Measurements from ENCODE around the gene RASIP1. TPM values are rescaled to one million over a fixed set of nuclear protein-coding genes. Genes with fewer than 3 reads are reported as not detected.

Gene RASIP1
- total and polyA plus RNA-seq, 4 donors: 2.9 to 11.9 (median 10.0) TPM

GRCh38 chr19:48735031-48735615 lies 5.3 kb downstream of the RASIP1 start:
- peak in 1 of 6 donors; percentile 68 for DNase-seq (ENCODE audit: low read depth in 4 of 6, low spot score in 6 of 6)
- H3K27ac ChIP-seq (ENCODE audit: low read depth, low read length): no peak overlapping the region
- 17% methylated on average over 38 of the region's 38 CpGs for WGBS (ENCODE audit: insufficient coverage)
- no peaks in the 10 kb centered on the region for H3K9me3 ChIP-seq (ENCODE audit: control insufficient read depth, insufficient read depth, low read length)
- H3K4me1 ChIP-seq (ENCODE audit: control insufficient read depth, insufficient read depth, low read length): peaks cover 18% of the 10 kb centered on the region
- H3K36me3 ChIP-seq (ENCODE audit: control insufficient read depth, insufficient read depth, low read length): peaks cover 3% of the 10 kb centered on the region
- H3K4me3 ChIP-seq (ENCODE audit: low read depth, low read length): peak overlapping the region; percentile 40
- H3K27me3 ChIP-seq (ENCODE audit: control insufficient read depth, insufficient read depth, low read length): peaks cover 9% of the 10 kb centered on the region

DNA sequence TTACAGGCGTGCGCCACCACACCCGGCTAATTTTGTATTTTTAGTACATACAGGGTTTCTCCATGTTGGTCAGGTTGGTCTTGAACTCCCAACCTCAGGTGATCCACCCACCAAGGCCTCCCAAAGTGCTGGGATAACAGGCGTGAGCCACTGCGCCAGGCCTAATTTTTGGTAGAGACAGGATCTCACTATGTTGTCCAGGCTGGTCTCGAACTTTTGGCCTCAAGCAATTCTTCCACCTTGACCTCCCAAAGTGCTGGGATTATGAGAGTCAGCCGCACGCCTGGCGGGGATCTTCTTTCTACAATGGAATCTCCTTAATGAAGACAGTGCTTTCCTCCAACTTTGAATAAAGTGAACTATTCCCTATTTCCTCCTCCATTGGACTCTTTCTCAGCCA lies 5.8 kb downstream of the RASIP1 start:
- Histone ChIP-seq H3K27ac (ENCODE audit: low read depth, low read length) (no peak overlapping the region), H3K27me3 (ENCODE audit: control insufficient read depth, insufficient read depth, low read length) (peaks cover 7% of the 10 kb centered on the region), H3K4me3 (ENCODE audit: low read depth, low read length) (no peak overlapping the region), H3K36me3 (ENCODE audit: control insufficient read depth, insufficient read depth, low read length) (peaks cover 3% of the 10 kb centered on the region), H3K4me1 (ENCODE audit: control insufficient read depth, insufficient read depth, low read length) (peaks cover 13% of the 10 kb centered on the region), H3K9me3 (ENCODE audit: control insufficient read depth, insufficient read depth, low read length) (no peaks in the 10 kb centered on the region)
- 100% methylated on average over 6 of the region's 9 CpGs for WGBS (ENCODE audit: insufficient coverage)
- no peak for DNase-seq (ENCODE audit: low read depth in 4 of 6, low spot score in 6 of 6)

- WGBS (ENCODE audit: insufficient coverage): 90% methylated on average over 4 of the region's 4 CpGs
- H3K4me3 ChIP-seq (ENCODE audit: low read depth, low read length): no peak overlapping the region
- H3K9me3 ChIP-seq (ENCODE audit: control insufficient read depth, insufficient read depth, low read length): no peaks in the 10 kb centered on the region
- H3K27ac ChIP-seq (ENCODE audit: low read depth, low read length): no peak overlapping the region
- peaks cover 7% of the 10 kb centered on the region for H3K27me3 ChIP-seq (ENCODE audit: control insufficient read depth, insufficient read depth, low read length)
- DNase-seq (ENCODE audit: low read depth in 4 of 6, low spot score in 6 of 6): no peak
- peaks cover 6% of the 10 kb centered on the region for H3K4me1 ChIP-seq (ENCODE audit: control insufficient read depth, insufficient read depth, low read length)
- H3K36me3 ChIP-seq (ENCODE audit: control insufficient read depth, insufficient read depth, low read length): peaks cover 6% of the 10 kb centered on the region
Measured at GRCh38 chr19:48731452-48731851, 9.0 kb downstream of the RASIP1 start.

DNA sequence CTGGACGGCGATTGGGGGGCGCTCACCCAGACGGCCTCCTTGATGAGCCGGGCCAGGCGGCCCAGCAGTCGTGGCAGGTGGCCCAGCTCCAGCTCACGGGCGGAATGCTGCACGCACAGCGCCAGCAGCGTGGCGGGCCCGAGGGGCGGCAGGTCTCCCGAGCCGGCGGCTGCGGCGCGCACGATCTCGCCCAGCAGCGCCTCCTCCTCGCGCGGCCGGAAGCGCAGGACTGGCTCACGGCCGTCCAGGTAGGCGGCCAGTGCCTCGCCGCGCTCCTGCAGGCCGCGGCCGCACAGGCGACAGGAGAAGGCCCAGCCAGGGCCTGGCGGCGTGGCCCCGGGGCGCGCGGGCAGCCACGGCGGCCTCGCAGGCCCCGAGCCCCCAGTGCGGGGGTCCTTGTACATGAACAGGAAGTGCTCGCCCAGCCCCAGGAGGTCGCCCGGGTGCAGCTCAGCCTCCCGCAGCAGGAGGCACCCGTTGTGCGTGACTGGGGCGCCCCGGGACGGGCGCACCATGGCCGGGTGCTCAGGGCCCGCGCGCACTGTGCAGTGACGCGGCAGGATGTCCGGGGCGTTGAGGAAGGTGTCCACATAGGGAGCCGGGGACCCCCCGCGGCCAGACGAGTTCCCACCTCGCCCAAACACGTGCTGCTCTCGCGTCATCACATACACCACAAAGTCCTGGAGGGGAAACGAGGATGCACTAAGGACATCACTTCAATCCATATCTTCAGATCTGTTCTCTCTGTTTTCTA lies 11.3 kb downstream of the RASIP1 start:
- no peak overlapping the region for H3K4me3 ChIP-seq (ENCODE audit: low read depth, low read length)

GRCh38 chr19:48726556-48726955 lies 13.9 kb downstream of the RASIP1 start:
- DNase-seq (ENCODE audit: low read depth in 4 of 6, low spot score in 6 of 6): no peak
- Histone ChIP-seq H3K9me3 (ENCODE audit: control insufficient read depth, insufficient read depth, low read length) (no peaks in the 10 kb centered on the region), H3K36me3 (ENCODE audit: control insufficient read depth, insufficient read depth, low read length) (peaks cover 5% of the 10 kb centered on the region), H3K27me3 (ENCODE audit: control insufficient read depth, insufficient read depth, low read length) (no peaks in the 10 kb centered on the region), H3K4me1 (ENCODE audit: control insufficient read depth, insufficient read depth, low read length) (peaks cover 8% of the 10 kb centered on the region), H3K4me3 (ENCODE audit: low read depth, low read length) (no peak overlapping the region), H3K27ac (ENCODE audit: low read depth, low read length) (no peak overlapping the region)
- WGBS (ENCODE audit: insufficient coverage): 100% methylated on average over 2 of the region's 2 CpGs

More for the DNA sequence above, 11.3 kb downstream of the RASIP1 start:
- H3K36me3 ChIP-seq (ENCODE audit: control insufficient read depth, insufficient read depth, low read length): peaks cover 3% of the 10 kb centered on the region
- WGBS (ENCODE audit: insufficient coverage): 37% methylated on average over 70 of the region's 77 CpGs
- H3K27ac ChIP-seq (ENCODE audit: low read depth, low read length): no peak overlapping the region
- DNase-seq (ENCODE audit: low read depth in 4 of 6, low spot score in 6 of 6): no peak
- no peaks in the 10 kb centered on the region for H3K9me3 ChIP-seq (ENCODE audit: control insufficient read depth, insufficient read depth, low read length)
- H3K27me3 ChIP-seq (ENCODE audit: control insufficient read depth, insufficient read depth, low read length): no peaks in the 10 kb centered on the region
- H3K4me1 ChIP-seq (ENCODE audit: control insufficient read depth, insufficient read depth, low read length): peaks cover 5% of the 10 kb centered on the region

GRCh38 chr19:48724796-48725753 lies 15.3 kb downstream of the RASIP1 start:
- no peaks in the 10 kb centered on the region for H3K27me3 ChIP-seq (ENCODE audit: control insufficient read depth, insufficient read depth, low read length)
- H3K36me3 ChIP-seq (ENCODE audit: control insufficient read depth, insufficient read depth, low read length): peaks cover 5% of the 10 kb centered on the region
- H3K9me3 ChIP-seq (ENCODE audit: control insufficient read depth, insufficient read depth, low read length): no peaks in the 10 kb centered on the region
- H3K27ac ChIP-seq (ENCODE audit: low read depth, low read length): peak overlapping the region; percentile 92
- WGBS (ENCODE audit: insufficient coverage): 56% methylated on average over 8 of the region's 11 CpGs
- peaks cover 20% of the 10 kb centered on the region for H3K4me1 ChIP-seq (ENCODE audit: control insufficient read depth, insufficient read depth, low read length)
- peak in 2 of 6 donors; percentile 84 to 89 for DNase-seq (ENCODE audit: low read depth in 4 of 6, low spot score in 6 of 6)
- H3K4me3 ChIP-seq (ENCODE audit: low read depth, low read length): no peak overlapping the region

- no peak for DNase-seq (ENCODE audit: low read depth in 4 of 6, low spot score in 6 of 6)
- H3K9me3 ChIP-seq (ENCODE audit: control insufficient read depth, insufficient read depth, low read length): no peaks in the 10 kb centered on the region
- H3K36me3 ChIP-seq (ENCODE audit: control insufficient read depth, insufficient read depth, low read length): peaks cover 5% of the 10 kb centered on the region
- no peak overlapping the region for H3K4me3 ChIP-seq (ENCODE audit: low read depth, low read length)
- no peaks in the 10 kb centered on the region for H3K27me3 ChIP-seq (ENCODE audit: control insufficient read depth, insufficient read depth, low read length)
- no peak overlapping the region for H3K27ac ChIP-seq (ENCODE audit: low read depth, low read length)
- 94% methylated on average over 10 of the region's 11 CpGs for WGBS (ENCODE audit: insufficient coverage)
- peaks cover 33% of the 10 kb centered on the region for H3K4me1 ChIP-seq (ENCODE audit: control insufficient read depth, insufficient read depth, low read length)
Measured at GRCh38 chr19:48722196-48722708, 18.2 kb downstream of the RASIP1 start.

- Histone ChIP-seq H3K36me3 (ENCODE audit: control insufficient read depth, insufficient read depth, low read length) (peaks cover 2% of the 10 kb centered on the region), H3K27ac (ENCODE audit: low read depth, low read length) (peak overlapping the region; percentile 98), H3K27me3 (ENCODE audit: control insufficient read depth, insufficient read depth, low read length) (no peaks in the 10 kb centered on the region), H3K4me1 (ENCODE audit: control insufficient read depth, insufficient read depth, low read length) (peaks cover 47% of the 10 kb centered on the region), H3K4me3 (ENCODE audit: low read depth, low read length) (peak overlapping the region; percentile 87), H3K9me3 (ENCODE audit: control insufficient read depth, insufficient read depth, low read length) (no peaks in the 10 kb centered on the region)
- 3% methylated on average over 35 of the region's 42 CpGs for WGBS (ENCODE audit: insufficient coverage)
- peak; percentile 99 to 100 (median 99) for DNase-seq (ENCODE audit: low read depth in 4 of 6, low spot score in 6 of 6)
Measured at GRCh38 chr19:48720613-48721296, 19.7 kb downstream of the RASIP1 start.

DNA sequence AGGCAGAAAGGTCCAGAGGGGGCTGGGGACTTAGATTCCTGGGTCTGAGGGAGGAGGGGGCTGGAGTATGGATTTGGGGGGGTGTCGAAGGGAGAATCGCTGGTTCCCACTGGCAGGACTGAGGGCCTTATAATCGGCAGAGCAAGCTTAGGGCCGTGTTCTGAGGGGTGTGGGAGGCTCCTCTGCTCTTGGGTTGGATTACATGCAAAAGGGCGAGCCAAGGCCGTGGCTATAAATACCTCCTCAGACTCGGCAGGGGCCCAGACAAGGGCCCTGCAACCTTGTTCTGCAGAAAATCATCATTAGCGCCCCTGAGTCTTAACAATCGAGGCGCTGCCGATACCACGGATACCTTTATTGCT lies 20.2 kb downstream of the RASIP1 start:
- peaks cover 53% of the 10 kb centered on the region for H3K4me1 ChIP-seq (ENCODE audit: control insufficient read depth, insufficient read depth, low read length)
- WGBS (ENCODE audit: insufficient coverage): 21% methylated on average over 11 of the region's 12 CpGs
- no peaks in the 10 kb centered on the region for H3K9me3 ChIP-seq (ENCODE audit: control insufficient read depth, insufficient read depth, low read length)
- peak overlapping the region; percentile 98 for H3K27ac ChIP-seq (ENCODE audit: low read depth, low read length)
- DNase-seq (ENCODE audit: low read depth in 4 of 6, low spot score in 6 of 6): no peak
- H3K36me3 ChIP-seq (ENCODE audit: control insufficient read depth, insufficient read depth, low read length): peaks cover 2% of the 10 kb centered on the region
- H3K4me3 ChIP-seq (ENCODE audit: low read depth, low read length): peak overlapping the region; percentile 87
- H3K27me3 ChIP-seq (ENCODE audit: control insufficient read depth, insufficient read depth, low read length): no peaks in the 10 kb centered on the region

Measured in spinal cord (tissue), 10 donors.